ENCODE measurements around the gene CSF3R.
"Not testable (repeated sequence)": the region's sequence is repeated elsewhere in the genome, so short reads cannot be mapped to it uniquely, and the experiment has no call there.

The CSF3R gene

DNA sequence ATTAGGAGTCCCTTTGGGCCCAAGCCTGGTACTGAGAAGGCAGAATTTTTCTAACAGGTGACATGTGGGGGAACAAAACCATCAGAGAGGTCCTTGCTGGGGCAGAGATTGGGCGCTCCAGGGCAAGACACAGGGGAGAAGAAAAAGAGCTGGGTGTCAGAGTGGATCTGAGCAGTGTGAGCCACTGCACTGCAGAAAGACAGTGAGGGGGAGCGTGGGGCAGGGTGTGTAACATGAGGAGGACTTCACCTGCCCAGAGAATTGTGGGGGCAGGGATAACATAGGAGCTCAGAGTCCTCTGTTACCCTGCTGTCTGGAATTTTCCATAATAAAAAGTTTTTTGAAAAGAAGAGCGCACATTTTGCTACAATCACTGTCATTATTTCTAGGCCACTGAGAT, 25.5 kb upstream of the CSF3R start:
- no peak for DNase-seq (ENCODE audit: low read depth in 1 of 2, low spot score in 1 of 2)
- in situ Hi-C loops (cut with HindIII; ENCODE audit: low pct_unique_long_range_greater_than_20kb, low sequenced_read_pairs), result no loop called here
- no peak for TF ChIP-seq JUND (IDR thresholded peaks at IDR 0.05; ENCODE audit: low read depth)

DNA sequence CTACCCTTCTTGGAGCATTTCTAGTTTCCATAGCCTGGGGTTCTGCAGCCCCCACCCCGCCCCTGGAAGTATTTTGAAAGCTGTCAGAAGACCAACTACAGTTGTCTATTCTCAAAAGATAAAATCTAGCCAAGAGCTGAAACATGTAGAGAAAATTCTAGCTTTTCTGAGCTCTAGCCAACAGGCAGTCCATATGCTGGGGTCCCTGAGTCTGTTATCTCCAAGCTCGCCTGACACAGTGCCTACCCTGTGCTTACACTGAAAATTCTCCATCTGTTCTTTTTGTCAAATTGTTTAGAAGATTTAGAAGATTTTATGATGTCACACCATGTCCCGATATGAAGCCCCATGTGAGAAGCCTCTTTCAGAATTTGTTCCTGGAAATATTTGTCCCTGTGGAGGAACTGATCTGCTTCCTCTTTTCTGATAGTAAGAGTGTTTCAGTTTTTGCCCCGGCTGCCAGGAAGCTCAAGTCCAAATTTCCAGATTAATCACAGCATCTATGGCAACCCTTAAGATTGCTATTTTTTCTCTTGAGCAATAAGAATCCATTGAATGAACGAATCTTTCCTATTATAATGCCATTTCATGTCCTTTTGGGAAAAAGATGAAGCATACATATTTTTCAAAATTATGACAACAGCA, 23.7 kb upstream of the CSF3R start:
- TF ChIP-seq JUND (IDR thresholded peaks at IDR 0.05; ENCODE audit: low read depth), result no peak
- DNase-seq (ENCODE audit: low read depth in 1 of 2, low spot score in 1 of 2), result no peak
- in situ Hi-C loops (cut with HindIII; ENCODE audit: low pct_unique_long_range_greater_than_20kb, low sequenced_read_pairs), result no loop called here

DNA sequence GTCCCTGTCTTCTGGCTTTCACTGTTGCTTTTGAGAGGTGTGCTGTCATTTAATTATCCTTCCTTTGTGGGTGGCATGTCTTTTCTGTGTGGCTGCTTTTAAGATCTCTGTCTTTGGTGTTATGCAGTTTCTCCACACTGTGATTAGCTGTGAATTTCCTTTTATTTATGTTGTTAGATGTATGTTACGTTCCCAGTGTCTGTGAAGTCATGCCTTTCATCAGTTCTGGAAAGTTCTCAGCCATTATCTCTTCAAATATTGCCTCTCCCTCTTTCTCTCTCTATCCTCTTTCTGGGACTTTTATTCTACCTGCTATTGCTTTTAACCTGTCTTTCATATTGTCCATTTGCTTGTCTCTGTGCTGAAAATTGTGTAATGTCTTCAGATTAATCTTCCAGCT, 21.0 kb upstream of the CSF3R start:
- no peak for DNase-seq (ENCODE audit: low read depth in 1 of 2, low spot score in 1 of 2)
- in situ Hi-C loops (cut with HindIII; ENCODE audit: low pct_unique_long_range_greater_than_20kb, low sequenced_read_pairs), result no loop called here
- TF ChIP-seq JUND (IDR thresholded peaks at IDR 0.05; ENCODE audit: low read depth), result no peak

DNA sequence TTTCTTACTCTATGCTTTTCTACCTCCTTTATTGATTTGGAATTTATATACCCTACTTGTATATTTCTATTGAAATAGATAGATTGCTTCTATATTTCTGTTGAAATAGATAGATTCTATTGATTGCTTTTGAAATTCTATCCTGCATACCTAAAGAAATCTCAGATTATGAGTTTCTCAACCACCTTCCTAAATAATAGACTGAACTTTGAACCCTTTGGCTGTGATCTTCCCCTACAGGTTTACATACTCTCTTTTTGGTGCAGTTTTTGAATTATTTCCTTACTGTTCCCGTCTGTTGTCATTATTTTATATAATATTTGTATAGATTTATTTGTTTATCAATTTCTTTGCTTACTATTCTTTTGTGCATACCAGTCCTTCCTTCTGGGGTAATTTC, 20.4 kb upstream of the CSF3R start:
- no peak for TF ChIP-seq JUND (IDR thresholded peaks at IDR 0.05; ENCODE audit: low read depth)
- in situ Hi-C loops (cut with HindIII; ENCODE audit: low pct_unique_long_range_greater_than_20kb, low sequenced_read_pairs), result no loop called here

DNA sequence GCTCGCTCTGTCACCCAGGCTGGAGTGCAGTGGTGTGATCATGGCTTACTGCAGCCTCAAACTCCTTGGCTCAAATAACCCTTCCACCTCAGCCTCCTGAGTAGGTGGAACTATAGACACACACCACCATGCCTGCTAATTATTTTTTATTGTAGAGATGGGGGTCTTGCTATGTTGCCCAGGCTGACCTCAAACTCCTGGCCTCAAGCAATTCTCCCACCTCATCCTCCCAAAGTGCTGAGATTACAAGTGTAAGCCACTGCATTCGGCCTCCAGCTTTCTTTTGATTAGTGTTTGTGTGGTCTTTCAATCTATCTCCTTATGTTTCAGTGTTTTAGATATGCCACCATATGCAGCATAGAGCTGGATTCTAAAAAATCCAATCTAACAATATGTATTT, 19.9 kb upstream of the CSF3R start:
- DNase-seq (ENCODE audit: low read depth in 1 of 2, low spot score in 1 of 2), result no peak
- TF ChIP-seq JUND (IDR thresholded peaks at IDR 0.05; ENCODE audit: low read depth), result no peak
- in situ Hi-C loops (cut with HindIII; ENCODE audit: low pct_unique_long_range_greater_than_20kb, low sequenced_read_pairs), result no loop called here

More for the DNA sequence above, 20.4 kb upstream of the CSF3R start:
- DNase-seq (ENCODE audit: low read depth in 1 of 2, low spot score in 1 of 2), result no peak

DNA sequence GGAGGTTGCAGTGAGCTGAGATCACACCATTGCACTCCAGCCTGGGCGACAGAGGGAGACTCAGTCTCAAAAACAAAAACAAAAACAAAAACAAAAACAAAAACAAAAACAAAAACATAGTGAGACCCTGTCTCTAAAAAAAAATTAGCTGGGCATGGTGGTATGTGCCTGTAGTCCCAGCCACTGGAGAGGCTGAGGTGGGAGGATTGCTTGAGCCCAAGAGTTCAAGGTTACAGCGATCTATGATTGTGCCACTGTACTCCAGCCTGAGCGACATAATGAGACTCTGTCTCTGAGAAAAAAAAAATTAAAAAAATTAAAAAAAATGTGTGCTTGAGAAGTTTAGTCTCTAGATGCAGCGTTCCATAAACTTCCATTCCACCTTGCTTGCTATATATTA, 19.2 kb upstream of the CSF3R start:
- in situ Hi-C loops (cut with HindIII; ENCODE audit: low pct_unique_long_range_greater_than_20kb, low sequenced_read_pairs); DNase-seq (ENCODE audit: low read depth in 1 of 2, low spot score in 1 of 2): not testable (repeated sequence)

DNA sequence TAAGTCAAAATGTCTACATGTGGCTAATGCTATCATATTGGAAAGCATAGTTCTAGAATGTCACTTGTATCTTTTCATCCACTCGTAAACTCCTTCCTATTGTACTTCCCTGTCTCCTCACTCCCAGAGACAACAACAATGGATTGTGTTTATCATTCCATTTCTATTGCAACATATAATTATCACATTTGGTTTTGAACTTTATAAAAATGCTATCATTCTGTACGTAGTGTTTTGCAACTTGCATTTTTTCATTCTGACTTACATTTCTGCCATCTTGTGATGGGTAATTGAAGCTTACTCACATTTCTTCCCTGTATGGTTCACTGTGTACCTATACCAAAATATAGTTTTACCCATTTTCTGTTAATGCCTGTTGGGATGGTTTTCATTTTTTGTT, 14.5 kb upstream of the CSF3R start:
- in situ Hi-C loops (cut with HindIII; ENCODE audit: low pct_unique_long_range_greater_than_20kb, low sequenced_read_pairs), result no loop called here
- DNase-seq (ENCODE audit: low read depth in 1 of 2, low spot score in 1 of 2), result no peak
- TF ChIP-seq JUND (IDR thresholded peaks at IDR 0.05; ENCODE audit: low read depth), result no peak

DNA sequence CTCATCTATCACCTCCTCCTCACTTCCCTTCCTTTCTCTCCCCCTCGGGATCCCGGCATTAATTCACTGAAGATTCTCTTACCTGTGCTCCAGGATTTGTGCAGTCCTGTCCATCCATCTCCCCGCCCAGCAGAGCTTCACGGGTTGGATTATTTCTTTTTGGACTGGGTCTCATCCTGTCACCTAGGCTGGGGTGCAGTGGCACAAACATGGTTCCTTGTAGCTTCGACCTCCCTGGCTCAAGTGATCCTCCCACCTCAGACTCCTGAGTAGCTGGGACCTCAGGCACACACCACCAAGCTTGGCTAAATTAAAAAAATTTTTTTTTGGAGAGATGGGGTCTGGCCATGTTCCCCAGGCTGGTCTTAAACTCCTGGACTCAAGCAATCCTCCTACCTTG, 12.3 kb upstream of the CSF3R start:
- no peak for DNase-seq (ENCODE audit: low read depth in 1 of 2, low spot score in 1 of 2)
- in situ Hi-C loops (cut with HindIII; ENCODE audit: low pct_unique_long_range_greater_than_20kb, low sequenced_read_pairs), result no loop called here
- no peak for TF ChIP-seq JUND (IDR thresholded peaks at IDR 0.05; ENCODE audit: low read depth)

DNA sequence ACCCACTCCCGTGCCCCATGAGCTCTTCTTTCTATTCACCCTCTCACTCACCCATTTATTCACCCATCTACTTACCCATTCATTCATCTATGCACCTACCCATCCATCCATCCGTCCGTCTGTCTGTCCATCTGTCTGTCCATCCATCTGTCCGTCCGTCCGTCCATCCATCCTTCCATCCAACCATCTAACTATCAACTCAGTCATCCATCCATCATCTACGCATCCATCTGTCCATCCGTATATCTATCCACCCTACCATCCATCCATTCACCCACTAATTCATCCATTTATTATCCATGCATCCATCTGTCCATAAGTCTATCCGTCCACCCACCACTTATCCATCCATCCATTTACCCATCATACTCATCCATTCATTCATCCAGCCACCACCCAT, 10.8 kb upstream of the CSF3R start:
- no peak for TF ChIP-seq JUND (IDR thresholded peaks at IDR 0.05; ENCODE audit: low read depth)
- in situ Hi-C loops (cut with HindIII; ENCODE audit: low pct_unique_long_range_greater_than_20kb, low sequenced_read_pairs), result no loop called here
- no peak for DNase-seq (ENCODE audit: low read depth in 1 of 2, low spot score in 1 of 2)

DNA sequence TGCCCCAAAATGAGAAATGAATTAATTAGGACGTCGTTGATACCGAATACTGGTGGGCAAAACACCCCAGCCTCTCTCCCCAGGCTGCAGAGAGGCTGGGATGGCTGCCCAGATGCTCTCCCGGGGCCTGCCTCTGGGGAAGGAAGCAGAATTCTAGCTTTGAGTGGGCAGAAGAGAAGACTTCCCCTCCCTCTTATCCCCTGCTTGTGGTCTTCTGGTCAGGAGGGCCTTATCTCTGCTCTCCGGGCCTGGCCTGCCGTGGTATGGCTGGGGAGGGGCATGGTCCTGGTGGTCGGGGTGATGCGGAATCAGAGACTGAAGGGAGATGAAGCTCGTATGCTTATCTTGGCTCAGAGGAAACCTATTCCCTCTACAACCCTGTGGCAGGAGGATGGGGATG, 9.8 kb upstream of the CSF3R start:
- DNase-seq (ENCODE audit: low read depth in 1 of 2, low spot score in 1 of 2), result no peak
- no peak for TF ChIP-seq JUND (IDR thresholded peaks at IDR 0.05; ENCODE audit: low read depth)
- in situ Hi-C loops (cut with HindIII; ENCODE audit: low pct_unique_long_range_greater_than_20kb, low sequenced_read_pairs), result no loop called here

DNA sequence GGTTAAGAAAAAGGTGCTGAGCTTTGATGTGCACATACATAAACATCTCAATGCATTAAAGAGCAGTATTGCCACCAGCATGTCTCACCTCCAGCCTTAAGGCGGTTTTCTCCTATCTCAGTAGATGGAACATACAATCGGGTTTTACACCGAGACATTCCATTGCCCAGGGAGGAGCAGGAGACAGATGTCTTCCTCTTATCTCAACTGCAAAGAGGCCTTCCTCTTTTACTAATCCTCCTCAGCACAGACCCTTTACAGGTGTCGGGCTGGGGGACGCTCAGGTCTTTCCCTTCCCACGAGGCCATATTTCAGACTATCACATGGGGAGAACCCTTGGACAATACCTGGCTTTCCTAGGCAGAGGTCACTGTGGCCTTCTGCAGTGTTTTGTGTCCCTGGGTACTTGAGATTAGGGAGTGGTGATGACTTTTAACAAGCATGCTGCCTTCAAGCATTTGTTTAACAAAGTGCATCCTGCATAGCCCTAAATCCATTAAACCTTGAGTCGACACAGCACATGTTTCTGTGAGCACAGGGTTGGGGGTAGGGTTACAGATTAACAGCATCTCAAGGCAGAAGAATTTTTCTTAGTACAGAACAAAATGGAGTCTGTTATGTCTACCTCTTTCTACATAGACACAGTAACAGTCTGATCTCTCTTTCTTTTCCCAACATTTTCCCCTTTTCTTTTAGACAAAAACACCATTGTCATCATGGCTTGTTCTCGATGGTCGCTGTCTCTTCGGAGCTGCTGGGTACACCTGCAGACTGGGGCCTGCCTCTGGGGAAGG, 6.7 kb upstream of the CSF3R start:
- in situ Hi-C loops (cut with HindIII; ENCODE audit: low pct_unique_long_range_greater_than_20kb, low sequenced_read_pairs); DNase-seq (ENCODE audit: low read depth in 1 of 2, low spot score in 1 of 2): not testable (repeated sequence)

DNA sequence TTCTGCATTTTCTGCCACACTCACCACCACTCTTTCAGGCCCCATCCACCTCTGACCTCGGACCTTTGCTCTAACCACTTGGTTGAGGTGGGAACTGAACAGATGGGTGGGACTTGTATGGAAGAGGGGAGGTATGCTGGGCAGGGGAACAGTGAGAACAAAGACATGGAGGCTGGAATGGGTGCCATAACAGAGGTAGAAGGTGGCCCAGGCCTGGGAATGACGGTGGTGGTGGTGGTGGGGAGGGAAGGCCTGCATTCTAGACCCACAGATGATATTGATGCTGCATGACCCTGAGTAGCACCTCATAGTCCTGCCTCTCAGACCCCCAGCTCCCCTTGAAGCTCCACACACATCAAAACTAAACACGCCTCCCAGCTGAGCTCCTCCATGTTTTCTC, 5.2 kb upstream of the CSF3R start:
- TF ChIP-seq JUND (IDR thresholded peaks at IDR 0.05; ENCODE audit: low read depth), result no peak
- no peak for DNase-seq (ENCODE audit: low read depth in 1 of 2, low spot score in 1 of 2)
- in situ Hi-C loops (cut with HindIII; ENCODE audit: low pct_unique_long_range_greater_than_20kb, low sequenced_read_pairs), result no loop called here

DNA sequence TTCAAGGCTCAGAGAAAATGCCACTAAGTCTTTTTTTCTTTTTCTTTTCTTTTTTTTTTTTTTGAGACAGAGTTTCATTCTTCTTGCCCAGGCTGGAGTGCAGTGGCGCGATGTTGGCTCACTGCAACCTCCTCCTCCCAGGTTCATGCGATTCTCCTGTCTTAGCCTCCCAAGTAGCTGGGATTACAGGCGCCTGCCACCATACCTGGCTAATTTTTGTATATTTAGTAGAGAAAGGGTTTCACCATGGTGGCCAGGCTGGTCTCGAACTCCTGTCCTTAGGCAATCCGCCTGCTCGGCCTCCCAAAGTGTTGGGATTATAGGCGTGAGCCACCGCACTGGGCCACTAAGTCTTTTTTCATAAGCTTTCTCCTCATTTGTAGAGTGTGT, 4.6 kb upstream of the CSF3R start:
- DNase-seq (ENCODE audit: low read depth in 1 of 2, low spot score in 1 of 2); in situ Hi-C loops (cut with HindIII; ENCODE audit: low pct_unique_long_range_greater_than_20kb, low sequenced_read_pairs): not testable (repeated sequence)

All from T47D (cell line).